OCI-LY7 (cell line): ENCODE measurements around the gene TXN2. TPM values are rescaled to one million over a fixed set of nuclear protein-coding genes. Genes with fewer than 3 reads are reported as not detected.

ENCODE experiments used
- BruUV-seq: library from RNA; stranded (reverse); fragments of 400-500 nt; replicated peaks from 2 replicates; lab custom pipeline; 2021; lab: Mats Ljungman, UMichigan
- CTCF ChIA-PET: fragments of 300-600 bp; sonication (Branson Sonifier 250); formaldehyde crosslinking; loops from one replicate; lab custom pipeline; 2022; ENCODE audit warnings: antibody characterized with exemption; ENCODE audit not compliant: unreplicated experiment; lab: Charles Lee
- POLR2A ChIA-PET: fragments of 300-600 bp; sonication (Branson Sonifier 250); formaldehyde crosslinking; loops from one replicate; lab custom pipeline; 2022; ENCODE audit warnings: antibody characterized with exemption; lab: Charles Lee
- DNase-seq: peaks from one replicate; pipeline ENCODE4 v3.0.0-alpha.2; 2015; ENCODE audit warnings: low spot score
- H2AFZ ChIP-seq: fragments of 200-600 bp; sonication (generic), shearing (Covaris generic); 2 replicates; pipeline ENCODE4 v1.6.1; 2014; ENCODE audit warnings: mild to moderate bottlenecking, antibody characterized with exemption, low read length, moderate library complexity
- H3K27ac ChIP-seq: fragments of 200-600 bp; sonication (generic); 2 replicates; pipeline ENCODE4 v1.5.1; 2014; ENCODE audit warnings: mixed run types, low read depth, mild to moderate bottlenecking, moderate library complexity, low read length, inconsistent platforms; ENCODE audit not compliant: poor library complexity, severe bottlenecking
- H3K36me3 ChIP-seq: fragments of 200-600 bp; sonication (generic); 2 replicates; pipeline ENCODE4 v1.6.1; 2014; ENCODE audit warnings: mild to moderate bottlenecking, antibody characterized with exemption, low read length, moderate library complexity, mixed read lengths; ENCODE audit not compliant: insufficient read depth
- H3K4me1 ChIP-seq: fragments of 200-600 bp; sonication (generic); 2 replicates; pipeline ENCODE4 v1.5.1; 2014; ENCODE audit warnings: mild to moderate bottlenecking, low read length; ENCODE audit not compliant: insufficient read depth, poor library complexity, severe bottlenecking
- H3K4me2 ChIP-seq: fragments of 200-600 bp; sonication (generic); 2 replicates; pipeline ENCODE4 v1.6.1; 2014; ENCODE audit warnings: mild to moderate bottlenecking, low read length
- H3K4me3 ChIP-seq: fragments of 200-600 bp; sonication (generic); 2 replicates; pipeline ENCODE4 v1.5.1; 2014; ENCODE audit warnings: mild to moderate bottlenecking, low read depth, low read length; ENCODE audit not compliant: poor library complexity, severe bottlenecking
- H3K79me2 ChIP-seq: fragments of 200-600 bp; sonication (generic); 2 replicates; pipeline ENCODE4 v1.6.1; 2016; ENCODE audit warnings: low read depth, mild to moderate bottlenecking, low read length, moderate library complexity, mixed read lengths; ENCODE audit not compliant: insufficient read depth
- H3K9me2 ChIP-seq: fragments of 200-600 bp; sonication (generic); 2 replicates; pipeline ENCODE4 v1.6.1; 2016; ENCODE audit warnings: mild to moderate bottlenecking, low read length, mixed read lengths; ENCODE audit not compliant: insufficient read depth
- H3K9me3 ChIP-seq: fragments of 200-600 bp; sonication (generic); 2 replicates; pipeline ENCODE4 v1.6.1; 2014; ENCODE audit warnings: mild to moderate bottlenecking, mixed run types, low read length, mixed read lengths
- H4K20me1 ChIP-seq: fragments of 200-600 bp; sonication (generic); 2 replicates; pipeline ENCODE4 v1.6.1; 2014; ENCODE audit warnings: mild to moderate bottlenecking, antibody characterized with exemption, low read length, moderate library complexity, mixed read lengths; ENCODE audit not compliant: insufficient read depth
- EZH2phosphoT487 ChIP-seq: fragments of 200-600 bp; sonication (generic); IDR thresholded peaks from 2 replicates; pipeline ENCODE4 v1.6.1; 2018; ENCODE audit warnings: low read depth, borderline replicate concordance, mild to moderate bottlenecking, mixed run types, antibody characterized with exemption, low read length, moderate library complexity, mixed read lengths
- intact Hi-C: fragments of 100-400 bp; cut with micrococcal nuclease; formaldehyde crosslinking; loops from one replicate; pipeline ENCODE4 v1.10.0; 2022; ENCODE audit not compliant: unreplicated experiment
- total RNA-seq, 2 experiments: library from RNA; depleted of rRNA in 1 of 2; stranded (reverse); fragments of >200 nt in 1 of 2; shearing (Covaris generic) in 1 of 2; gene quantifications; 2 replicates each; pipeline ENCODE4 v1.2.3, GENCODE V29; 2014 to 2022
- TF ChIP-seq, protein P1 (sequence below): fragments of 200-600 bp; sonication (generic); conservative IDR thresholded peaks from 2 replicates; pipeline ENCODE4 v1.5.1; 2014; ENCODE audit warnings: mild to moderate bottlenecking, antibody characterized with exemption, low read length, moderate library complexity, mixed read lengths

The TXN2 gene
- total RNA-seq, 2 experiments from 2014 or later: 33.4 to 94.2 TPM

DNA sequence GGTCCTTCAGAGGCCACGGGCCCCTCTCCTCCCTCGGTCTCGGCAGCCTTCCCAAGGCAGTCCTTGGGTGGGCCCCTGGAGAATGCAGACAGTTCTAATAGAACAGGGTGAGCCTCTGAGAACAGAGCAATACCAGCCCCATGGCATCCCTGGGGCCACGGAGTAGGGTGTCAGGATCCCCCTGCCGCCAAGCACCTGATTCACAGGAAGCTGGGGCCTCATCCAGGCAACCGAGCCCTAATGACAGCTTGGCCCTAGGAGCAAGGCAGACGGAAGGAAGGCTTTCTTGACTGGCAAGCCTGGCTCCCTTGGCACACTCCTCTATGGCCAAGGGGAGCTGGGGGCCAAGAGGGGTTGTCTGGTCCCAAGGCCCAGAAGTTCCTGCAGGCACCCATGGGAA lies 15.2 kb downstream of the TXN2 start:
- H3K9me3 ChIP-seq: no peaks in the 10 kb centered on the region
- no peak overlapping the region for H2AFZ ChIP-seq
- no peaks in the 10 kb centered on the region for H3K9me2 ChIP-seq
- H3K27ac ChIP-seq: no peak overlapping the region
- CTCF ChIA-PET: no interaction called here
- POLR2A ChIA-PET: interaction anchor here (0.7 kb wide), 1 partner anchor 16 kb away, joined by 3 read pairs; the partner anchor contains the start of gene TXN2
- no peaks in the 10 kb centered on the region for H3K79me2 ChIP-seq
- TF ChIP-seq, protein P1, sequence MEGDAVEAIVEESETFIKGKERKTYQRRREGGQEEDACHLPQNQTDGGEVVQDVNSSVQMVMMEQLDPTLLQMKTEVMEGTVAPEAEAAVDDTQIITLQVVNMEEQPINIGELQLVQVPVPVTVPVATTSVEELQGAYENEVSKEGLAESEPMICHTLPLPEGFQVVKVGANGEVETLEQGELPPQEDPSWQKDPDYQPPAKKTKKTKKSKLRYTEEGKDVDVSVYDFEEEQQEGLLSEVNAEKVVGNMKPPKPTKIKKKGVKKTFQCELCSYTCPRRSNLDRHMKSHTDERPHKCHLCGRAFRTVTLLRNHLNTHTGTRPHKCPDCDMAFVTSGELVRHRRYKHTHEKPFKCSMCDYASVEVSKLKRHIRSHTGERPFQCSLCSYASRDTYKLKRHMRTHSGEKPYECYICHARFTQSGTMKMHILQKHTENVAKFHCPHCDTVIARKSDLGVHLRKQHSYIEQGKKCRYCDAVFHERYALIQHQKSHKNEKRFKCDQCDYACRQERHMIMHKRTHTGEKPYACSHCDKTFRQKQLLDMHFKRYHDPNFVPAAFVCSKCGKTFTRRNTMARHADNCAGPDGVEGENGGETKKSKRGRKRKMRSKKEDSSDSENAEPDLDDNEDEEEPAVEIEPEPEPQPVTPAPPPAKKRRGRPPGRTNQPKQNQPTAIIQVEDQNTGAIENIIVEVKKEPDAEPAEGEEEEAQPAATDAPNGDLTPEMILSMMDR: no peak
- TF ChIP-seq EZH2phosphoT487: no peak
- H3K4me3 ChIP-seq: no peak overlapping the region
- no peak overlapping the region for H3K4me2 ChIP-seq
- H3K4me1 ChIP-seq: peaks cover 3% of the 10 kb centered on the region
- no peak for DNase-seq
- intact Hi-C loops: no loop called here
- no peaks in the 10 kb centered on the region for H4K20me1 ChIP-seq
- BruUV-seq: no TSS peak
- peaks cover 45% of the 10 kb centered on the region; the same call in 1 of the 2 replicates for H3K36me3 ChIP-seq

DNA sequence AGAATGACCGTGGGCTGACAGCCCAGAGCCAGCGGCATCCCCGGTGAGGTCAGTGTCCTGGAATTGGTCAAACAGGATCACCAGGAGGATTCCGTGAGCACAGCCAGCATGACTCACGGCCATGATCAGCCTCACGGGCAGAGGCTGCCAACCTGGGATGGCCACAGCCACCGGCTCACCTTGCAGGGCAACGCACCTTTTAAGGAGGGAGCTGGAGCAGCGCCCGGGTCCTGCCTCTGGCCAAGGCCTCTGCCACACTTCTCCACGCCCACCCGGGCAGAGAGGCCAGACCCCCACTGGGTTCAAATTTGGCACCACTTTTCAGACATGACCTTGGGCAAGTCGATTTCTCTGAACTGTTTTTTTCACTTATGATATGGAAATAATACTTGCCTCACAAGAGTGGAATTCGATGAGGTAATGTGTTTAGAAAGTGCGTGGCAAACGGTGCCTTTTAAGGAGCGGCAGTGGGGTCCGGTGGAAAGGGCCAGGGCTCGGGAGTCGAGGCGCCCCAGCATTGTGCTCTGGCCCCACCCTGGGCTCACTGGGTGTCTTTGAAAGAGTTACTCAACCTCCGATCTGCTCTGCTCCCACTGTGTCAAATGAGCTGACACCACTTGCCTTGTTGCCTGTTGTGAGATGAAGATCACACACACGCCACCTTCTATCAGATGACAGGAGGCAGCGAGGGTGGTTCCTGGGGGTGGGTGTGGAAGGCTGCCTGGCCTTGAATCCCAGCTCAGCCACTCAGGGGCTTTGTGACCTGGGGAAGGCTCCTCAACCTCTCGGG lies 16.0 kb downstream of the TXN2 start:
- no peak for TF ChIP-seq EZH2phosphoT487
- TF ChIP-seq, protein P1: no peak
- Histone ChIP-seq H3K27ac (no peak overlapping the region), H3K79me2 (no peaks in the 10 kb centered on the region), H3K9me2 (no peaks in the 10 kb centered on the region), H2AFZ (no peak overlapping the region), H3K4me1 (peaks cover 3% of the 10 kb centered on the region), H3K9me3 (no peaks in the 10 kb centered on the region), H3K4me3 (no peak overlapping the region), H3K4me2 (no peak overlapping the region), H4K20me1 (no peaks in the 10 kb centered on the region), H3K36me3 (peaks cover 37% of the 10 kb centered on the region; the same call in 1 of the 2 replicates)
- ChIA-PET POLR2A (interaction anchor here (0.7 kb wide), 1 partner anchor 16 kb away, joined by 3 read pairs; the partner anchor contains the start of gene TXN2), CTCF (no interaction called here)
- intact Hi-C loops: no loop called here
- DNase-seq: no peak
- BruUV-seq: no TSS peak

DNA sequence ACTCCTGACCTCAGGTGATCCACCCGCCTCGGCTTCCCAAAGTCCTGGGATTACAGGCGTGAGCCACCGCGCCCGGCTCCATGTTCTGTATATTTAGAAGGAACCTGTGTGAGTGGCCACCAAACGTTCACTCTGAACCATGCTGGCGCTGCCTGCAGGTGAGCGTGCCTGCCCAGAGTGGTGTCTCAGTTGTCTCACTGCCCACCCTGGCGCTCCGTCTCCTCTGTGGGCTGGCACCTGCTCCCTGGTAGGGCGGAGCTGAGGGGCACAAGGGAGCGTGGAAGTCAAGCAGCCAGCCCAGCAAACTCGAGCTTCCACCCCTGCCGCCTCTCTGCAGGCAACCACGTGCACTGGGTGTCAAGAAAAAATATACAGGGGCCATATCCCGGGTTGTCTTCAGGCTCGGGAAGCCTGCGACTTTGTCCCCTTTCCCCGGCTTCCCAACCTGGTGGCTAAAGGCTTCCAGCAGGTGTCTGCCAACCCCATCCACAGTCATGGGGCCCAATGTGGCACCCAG lies 16.7 kb downstream of the TXN2 start:
- no TSS peak for BruUV-seq
- Histone ChIP-seq H3K79me2 (no peaks in the 10 kb centered on the region), H3K36me3 (peaks cover 32% of the 10 kb centered on the region; the same call in 1 of the 2 replicates), H3K4me1 (no peaks in the 10 kb centered on the region), H3K9me3 (no peaks in the 10 kb centered on the region), H3K9me2 (no peaks in the 10 kb centered on the region), H2AFZ (no peak overlapping the region), H4K20me1 (no peaks in the 10 kb centered on the region), H3K27ac (no peak overlapping the region), H3K4me3 (no peak overlapping the region), H3K4me2 (no peak overlapping the region)
- TF ChIP-seq, protein P1: no peak
- no peak for TF ChIP-seq EZH2phosphoT487
- CTCF ChIA-PET: no interaction called here
- POLR2A ChIA-PET: no interaction called here
- intact Hi-C loops: no loop called here
- DNase-seq: no peak
